Nephron progenitor cell (in vitro differentiated cells): ENCODE measurements around the gene ZNF559.

Experiments used
- DNase-seq: peaks from one replicate; pipeline ENCODE4 v3.0.0; 2021
- H3K27ac Mint-ChIP-seq: 2 replicates; pipeline ENCODE4 v1.8.0; 2021; ENCODE audit warnings: mild to moderate bottlenecking, moderate library complexity, mixed read lengths
- H3K27me3 Mint-ChIP-seq: 2 replicates; pipeline ENCODE4 v1.8.0; 2021; ENCODE audit warnings: mild to moderate bottlenecking, low read depth, mixed read lengths; ENCODE audit not compliant: poor library complexity
- H3K36me3 Mint-ChIP-seq: 2 replicates; pipeline ENCODE4 v1.8.0; 2021; ENCODE audit warnings: low read depth, mixed read lengths
- H3K4me1 Mint-ChIP-seq: 2 replicates; pipeline ENCODE4 v1.8.0; 2021; ENCODE audit warnings: mixed read lengths
- H3K4me3 Mint-ChIP-seq: 2 replicates; pipeline ENCODE4 v1.8.0; 2021; ENCODE audit warnings: mild to moderate bottlenecking, moderate library complexity, mixed read lengths
- H3K9me3 Mint-ChIP-seq: 2 replicates; pipeline ENCODE4 v1.8.0; 2021; ENCODE audit warnings: mild to moderate bottlenecking, moderate library complexity, mixed read lengths
- CTCF ChIP-seq: fragments of 200-600 bp; sonication (generic); IDR thresholded peaks from 2 replicates; pipeline ENCODE4 v1.5.0; 2021; ENCODE audit warnings: antibody characterized with exemption

The ZNF559 gene

GRCh38 chr19:9348671-9349070 is 24.7 kb downstream of the ZNF559 start:
- TF ChIP-seq CTCF, result no peak
- no peak overlapping the region for H3K27ac Mint-ChIP-seq
- H3K4me1 Mint-ChIP-seq, result no peaks in the 10 kb centered on the region
- no peak overlapping the region for H3K4me3 Mint-ChIP-seq
- no peak for DNase-seq
- H3K9me3 Mint-ChIP-seq, result peaks cover 94% of the 10 kb centered on the region
- H3K36me3 Mint-ChIP-seq, result peaks cover 96% of the 10 kb centered on the region
- H3K27me3 Mint-ChIP-seq, result peaks cover 4% of the 10 kb centered on the region

- Mint-ChIP-seq H3K27ac (no peak overlapping the region), H3K36me3 (peaks cover 94% of the 10 kb centered on the region), H3K4me3 (no peak overlapping the region), H3K4me1 (no peaks in the 10 kb centered on the region), H3K9me3 (peaks cover 91% of the 10 kb centered on the region), H3K27me3 (peaks cover 4% of the 10 kb centered on the region)
- no peak for DNase-seq
- TF ChIP-seq CTCF, result no peak
Measured at GRCh38 chr19:9352505-9352904, 28.5 kb downstream of the ZNF559 start.

- TF ChIP-seq CTCF, result no peak
- Mint-ChIP-seq H3K9me3 (peaks cover 91% of the 10 kb centered on the region), H3K4me3 (no peak overlapping the region), H3K27ac (no peak overlapping the region), H3K36me3 (peaks cover 94% of the 10 kb centered on the region), H3K27me3 (peaks cover 4% of the 10 kb centered on the region), H3K4me1 (no peaks in the 10 kb centered on the region)
- DNase-seq, result no peak
Measured at GRCh38 chr19:9353011-9353410, 29.0 kb downstream of the ZNF559 start.

DNA sequence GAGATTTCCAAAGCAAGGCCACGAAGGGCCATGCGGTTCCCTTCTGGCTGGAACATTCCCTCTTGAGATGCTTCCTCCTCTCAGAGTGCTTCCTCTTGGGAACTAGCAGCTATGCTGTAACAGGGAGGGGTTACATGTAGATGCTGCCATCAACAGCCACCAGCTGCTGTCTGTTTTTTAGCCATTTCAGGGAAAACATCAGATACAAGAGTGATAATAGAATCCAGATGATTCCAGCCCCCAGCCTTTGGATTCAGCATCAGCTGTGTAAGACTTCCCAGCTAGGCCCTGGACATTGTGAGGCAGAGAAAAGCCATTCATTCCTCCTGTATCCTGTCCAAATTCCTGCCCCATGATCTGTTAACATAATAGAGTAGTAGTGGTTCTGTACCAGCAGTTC is 30.7 kb downstream of the ZNF559 start:
- TF ChIP-seq CTCF, result no peak
- no peak for DNase-seq
- peaks cover 91% of the 10 kb centered on the region for H3K9me3 Mint-ChIP-seq
- peaks cover 94% of the 10 kb centered on the region for H3K36me3 Mint-ChIP-seq
- H3K4me1 Mint-ChIP-seq, result no peaks in the 10 kb centered on the region
- no peak overlapping the region for H3K4me3 Mint-ChIP-seq
- peaks cover 3% of the 10 kb centered on the region for H3K27me3 Mint-ChIP-seq
- no peak overlapping the region for H3K27ac Mint-ChIP-seq

- no peak for DNase-seq
- Mint-ChIP-seq H3K4me1 (no peaks in the 10 kb centered on the region), H3K4me3 (no peak within 1 kb of the TSS), H3K27me3 (peaks cover 9% of the 10 kb centered on the region), H3K36me3 (peaks cover 97% of the 10 kb centered on the region), H3K9me3 (peaks cover 98% of the 10 kb centered on the region), H3K27ac (no peak within 1 kb of the TSS)
- no peak for TF ChIP-seq CTCF
Measured at GRCh38 chr19:9362905-9363304, 38.9 kb downstream of the ZNF559 start, which contains the start of gene ZNF177. Gene ZNF177 (plus strand): TSS chr19:9363013. CDS start chr19:9378312, 15,299 bp downstream.

DNA sequence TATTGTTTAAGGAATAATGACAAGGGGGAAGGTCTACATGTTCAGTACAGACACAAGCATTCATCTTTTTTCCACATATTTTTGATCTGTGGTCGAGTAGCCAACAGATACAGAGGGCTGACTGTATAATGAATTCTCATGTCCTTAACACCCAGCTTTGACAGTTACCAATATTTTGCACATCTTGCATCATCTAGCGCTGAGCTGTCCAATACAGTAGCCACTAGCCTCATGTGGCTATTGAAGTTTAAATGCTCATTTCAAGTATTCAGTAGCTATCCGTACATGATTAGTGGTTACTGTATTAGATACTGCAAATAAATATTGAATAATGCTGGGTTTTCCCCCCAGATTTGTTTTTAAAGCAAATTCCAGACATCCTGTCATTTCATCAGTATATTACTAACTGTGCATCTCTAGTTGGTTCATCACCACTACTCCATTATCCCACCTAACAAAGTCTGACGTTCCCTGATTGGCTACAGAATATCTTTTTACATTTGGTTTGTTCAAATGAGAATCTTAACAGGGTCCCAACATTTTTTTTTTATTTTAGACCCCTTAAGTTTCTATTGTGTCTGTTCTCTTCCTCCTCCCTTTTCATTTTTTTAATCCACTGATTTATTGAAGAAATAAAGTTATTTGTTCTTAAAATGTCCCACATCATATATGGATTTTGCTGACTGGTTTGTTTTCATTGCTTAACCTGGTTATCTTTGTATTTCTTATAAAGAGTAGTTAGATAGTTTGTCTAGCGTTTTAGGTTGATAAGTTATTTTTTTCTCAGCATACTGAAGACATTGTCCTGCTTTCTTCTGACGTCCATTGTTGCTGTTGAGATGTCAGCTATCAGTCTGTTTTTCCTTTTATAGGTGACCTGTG is 47.0 kb downstream of the ZNF559 start:
- TF ChIP-seq CTCF, result no peak
- Mint-ChIP-seq H3K4me3 (no peak overlapping the region), H3K4me1 (no peaks in the 10 kb centered on the region), H3K27me3 (no peaks in the 10 kb centered on the region), H3K36me3 (peaks cover 100% of the 10 kb centered on the region), H3K9me3 (peaks cover 95% of the 10 kb centered on the region), H3K27ac (no peak overlapping the region)
- DNase-seq, result no peak
